DND-41 (cell line): ENCODE results near the gene TFCP2L1.

Source experiments
- CTCF ChIP-seq: IDR thresholded peaks from 2 replicates; pipeline ENCODE4 v1.5.1; 2012; ENCODE audit warnings: borderline replicate concordance, low read length, moderate library complexity, mild to moderate bottlenecking; ENCODE audit not compliant: poor library complexity, severe bottlenecking; ENCODE audit errors: extremely low read depth
- EZH2 ChIP-seq: IDR thresholded peaks from 3 replicates; pipeline ENCODE4 v1.6.1; 2012; ENCODE audit warnings: borderline replicate concordance, low read depth, mild to moderate bottlenecking, moderate library complexity, low read length, inconsistent platforms; ENCODE audit not compliant: severe bottlenecking

GRCh38 chr2:121281107-121281506, 3.9 kb downstream of the TFCP2L1 start:
- TF ChIP-seq CTCF (no peak), EZH2 (no peak)
